Right ventricle myocardium superior (tissue), 1 donor: ENCODE data around the gene TSPAN13. TPM values are rescaled to one million over a fixed set of nuclear protein-coding genes. Genes with fewer than 3 reads are reported as not detected.

Source experiments
- ATAC-seq: fragments of 200-7000 bp; cut with Tn5 transposase; one replicate; pipeline ENCODE4 v1.9.1; 2020; ENCODE audit warnings: mild to moderate bottlenecking; ENCODE audit not compliant: poor library complexity
- DNase-seq: peaks from one replicate; pipeline ENCODE4 v3.0.0-alpha.2; 2020
- intact Hi-C: fragments of 100-400 bp; cut with DNase I; formaldehyde crosslinking; loops from one replicate; pipeline ENCODE4 v1.11.2; 2022
- long read RNA-seq: library from polyadenylated mRNA; unstranded; transcript quantifications from one replicate; pipeline ENCODE4 v2.0.0, GENCODE V29; 2021
- total RNA-seq: library from RNA; stranded (reverse); fragmentation: NEBNext Ultra II Directional; extraction: Animal tissue kit (Norgen Biotek cat#: 25700); gene quantifications from one replicate; pipeline ENCODE4 v1.2.1, GENCODE V29; 2021
- donor health status: DM: no; HTN: yes; CAD: no; lungs with severe emphysema.

Gene TSPAN13
- 14.8 TPM for total RNA-seq
- long read RNA-seq, transcript TSPAN13-201 (6 exons, 2,093 nt) = major isoform, 41 of 42 reads
- long read RNA-seq, partial matches to known transcripts = 0 of 42 reads
- long read RNA-seq, other reads (novel, unspliced or antisense) = 1 of 42 reads

GRCh38 chr7:16753102-16753931, at the start of gene TSPAN13:
Gene TSPAN13, plus strand, starts transcription at chr7:16753755. Its CDS starts 213 bp downstream, at chr7:16753968.
- DNase-seq (peak; percentile 86), ATAC-seq (peak; percentile 99)
- intact Hi-C loops = no loop called here

- DNase-seq = no peak
- intact Hi-C loops = no loop called here
- no peak for ATAC-seq
Measured at GRCh38 chr7:16708511-16708910, 45.0 kb upstream of the TSPAN13 start.

GRCh38 chr7:16708980-16709379, 44.6 kb upstream of the TSPAN13 start:
- intact Hi-C loops = no loop called here
- ATAC-seq = peak; percentile 31
- DNase-seq = no peak

GRCh38 chr7:16710651-16711050, 42.9 kb upstream of the TSPAN13 start:
- no peak for DNase-seq
- no peak for ATAC-seq
- intact Hi-C loops = no loop called here

- DNase-seq (no peak), ATAC-seq (no peak)
- intact Hi-C loops = no loop called here
Measured at GRCh38 chr7:16711730-16712129, 41.8 kb upstream of the TSPAN13 start.

GRCh38 chr7:16712916-16713315, 40.6 kb upstream of the TSPAN13 start:
- no peak for DNase-seq
- intact Hi-C loops = no loop called here
- ATAC-seq = no peak

- DNase-seq = no peak
- intact Hi-C loops = no loop called here
- no peak for ATAC-seq
Measured at GRCh38 chr7:16715928-16716327, 37.6 kb upstream of the TSPAN13 start.

- DNase-seq (no peak), ATAC-seq (no peak)
- intact Hi-C loops = no loop called here
Measured at GRCh38 chr7:16718111-16718656, 35.4 kb upstream of the TSPAN13 start.

GRCh38 chr7:16719699-16720098, 33.9 kb upstream of the TSPAN13 start:
- ATAC-seq (no peak), DNase-seq (no peak)
- intact Hi-C loops = no loop called here

- no peak for ATAC-seq
- intact Hi-C loops = no loop called here
- DNase-seq = no peak
Measured at GRCh38 chr7:16721541-16721940, 32.0 kb upstream of the TSPAN13 start.

GRCh38 chr7:16724344-16724743, 29.2 kb upstream of the TSPAN13 start:
- ATAC-seq = no peak
- DNase-seq = no peak
- intact Hi-C loops = no loop called here

GRCh38 chr7:16726189-16726588, 27.4 kb upstream of the TSPAN13 start:
- ATAC-seq (no peak), DNase-seq (no peak)
- intact Hi-C loops = no loop called here

- intact Hi-C loops = no loop called here
- DNase-seq (no peak), ATAC-seq (no peak)
Measured at GRCh38 chr7:16727736-16728135, 25.8 kb upstream of the TSPAN13 start.

- intact Hi-C loops = no loop called here
- ATAC-seq (no peak), DNase-seq (no peak)
Measured at GRCh38 chr7:16728811-16729210, 24.7 kb upstream of the TSPAN13 start.

GRCh38 chr7:16729541-16729940, 24.0 kb upstream of the TSPAN13 start:
- DNase-seq (no peak), ATAC-seq (no peak)
- intact Hi-C loops = no loop called here

- ATAC-seq = no peak
- DNase-seq = no peak
- intact Hi-C loops = no loop called here
Measured at GRCh38 chr7:16730937-16731336, 22.6 kb upstream of the TSPAN13 start.

- ATAC-seq = no peak
- no peak for DNase-seq
- intact Hi-C loops = no loop called here
Measured at GRCh38 chr7:16732828-16733227, 20.7 kb upstream of the TSPAN13 start.

GRCh38 chr7:16734148-16734726, 19.3 kb upstream of the TSPAN13 start:
- intact Hi-C loops = no loop called here
- ATAC-seq = peak; percentile 27
- DNase-seq = no peak

GRCh38 chr7:16735020-16735419, 18.5 kb upstream of the TSPAN13 start:
- no peak for DNase-seq
- no peak for ATAC-seq
- intact Hi-C loops = no loop called here
